NCI-H1092 (cell line): ENCODE data around the gene TFAM.
"Not testable (repeated sequence)": the region's sequence is repeated elsewhere in the genome, so short reads cannot be mapped to it uniquely, and the experiment has no call there.

ENCODE experiments used
- DNase-seq: peaks from one replicate; lab custom pipeline; 2025; lab: John Stamatoyannopoulos, UW

The TFAM gene

DNA sequence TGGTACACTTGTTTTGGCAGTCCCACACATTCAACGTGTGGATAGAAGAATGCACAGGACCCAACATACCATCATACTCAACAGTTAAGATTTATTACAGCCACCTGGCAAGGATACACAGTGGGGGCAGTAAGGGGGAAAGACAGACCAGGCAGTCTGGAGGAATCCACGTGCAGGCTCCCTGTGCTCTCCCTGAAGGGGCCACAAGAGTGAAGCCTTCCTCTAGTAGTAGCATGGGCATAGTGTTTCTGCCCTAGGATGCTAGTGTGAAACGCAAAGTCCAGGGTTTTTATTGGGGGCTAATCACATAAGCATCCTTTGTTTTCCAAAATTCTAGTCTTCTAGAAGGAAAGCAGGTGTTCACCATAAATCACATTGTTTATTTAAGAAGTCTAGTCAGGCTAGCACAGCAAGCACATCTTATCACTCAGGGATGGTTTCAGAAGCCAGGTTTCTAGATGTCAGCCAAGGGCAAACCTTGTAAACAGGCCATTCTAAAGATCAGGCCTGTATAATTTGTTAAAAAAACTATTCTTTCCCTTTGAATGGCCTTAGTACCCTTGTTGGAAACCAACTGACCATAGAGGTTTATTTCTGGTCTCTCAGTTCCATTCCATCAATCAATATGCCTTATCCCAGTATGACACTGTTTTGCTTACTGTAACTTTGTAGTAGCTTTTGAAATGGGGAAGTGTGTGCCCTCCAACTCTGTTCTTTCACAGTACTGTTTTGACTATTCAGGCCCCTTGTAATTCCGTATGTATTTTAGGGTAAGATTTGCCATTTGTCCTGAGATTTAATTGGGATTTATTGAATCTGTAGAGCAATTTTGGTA, 12.4 kb upstream of the TFAM start:
- no peak for DNase-seq

GRCh38 chr10:58373442-58373827, 11.8 kb upstream of the TFAM start:
- DNase-seq = no peak

DNA sequence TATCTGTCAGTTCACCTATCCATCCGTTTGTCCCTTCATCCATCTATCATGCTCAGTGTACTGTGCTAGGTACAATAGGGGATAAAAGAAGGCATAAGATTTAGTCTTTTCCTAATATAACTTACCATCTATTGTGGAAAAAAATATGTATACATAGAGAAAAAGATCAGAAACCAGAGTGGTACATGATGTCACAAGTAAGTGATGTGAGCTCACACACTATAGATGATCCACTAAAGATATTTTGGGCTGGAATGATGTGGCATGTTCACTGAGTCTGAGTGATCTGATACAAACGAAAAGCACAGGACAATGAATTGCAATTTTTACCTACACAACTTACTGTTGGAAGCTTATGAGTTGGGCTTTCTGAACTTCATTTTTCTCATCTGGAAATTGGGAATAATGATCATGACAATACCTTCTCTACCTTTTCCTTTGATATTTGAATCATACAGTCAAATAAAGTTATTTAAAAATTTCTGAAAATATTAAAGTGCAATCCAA, 2.7 kb upstream of the TFAM start:
- no peak for DNase-seq

GRCh38 chr10:58384095-58384494, 1.1 kb upstream of the TFAM start:
- no peak for DNase-seq

DNA sequence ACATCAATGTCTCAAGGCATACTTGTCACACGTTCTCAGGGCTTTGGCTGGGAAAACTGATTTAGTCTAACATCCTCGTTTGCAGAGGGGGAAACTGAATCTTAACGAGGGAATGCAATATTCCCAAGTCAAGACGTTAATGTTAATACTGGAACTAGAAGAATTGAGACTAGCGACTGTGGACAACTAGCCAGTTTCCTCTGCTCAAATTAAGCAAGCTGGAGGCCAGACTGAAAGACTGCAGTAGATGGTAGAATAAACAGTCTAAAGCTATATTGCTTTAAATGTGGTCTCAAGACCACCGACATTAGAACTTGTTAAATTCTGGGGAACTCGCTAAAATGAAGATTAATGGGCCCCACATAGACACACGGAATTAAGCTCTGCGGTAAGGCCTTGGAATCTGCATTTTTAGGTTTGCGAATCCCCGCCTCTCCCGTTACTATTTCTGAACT, 639 bp upstream of the TFAM start:
- DNase-seq = no peak

DNA sequence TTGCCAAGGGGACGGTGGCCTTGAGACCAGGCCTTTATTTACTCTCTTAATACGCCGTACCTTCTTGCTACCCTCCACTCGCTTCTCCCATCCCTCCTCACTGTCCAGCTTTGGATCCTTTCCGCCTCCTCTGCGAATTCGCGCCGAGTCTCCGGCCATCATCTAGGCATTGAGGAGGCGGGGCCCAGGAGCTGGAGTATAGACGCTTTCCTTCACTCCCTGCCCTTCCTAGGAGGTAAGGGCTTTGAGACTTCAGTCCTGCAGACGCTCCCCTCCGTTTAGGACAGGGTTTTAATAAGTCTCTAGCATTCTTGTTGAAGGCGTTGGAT, 538 bp downstream of the TFAM start:
- DNase-seq = peak; percentile 3

- DNase-seq = no peak
Measured at GRCh38 chr10:58389024-58389423, 3.8 kb downstream of the TFAM start.

DNA sequence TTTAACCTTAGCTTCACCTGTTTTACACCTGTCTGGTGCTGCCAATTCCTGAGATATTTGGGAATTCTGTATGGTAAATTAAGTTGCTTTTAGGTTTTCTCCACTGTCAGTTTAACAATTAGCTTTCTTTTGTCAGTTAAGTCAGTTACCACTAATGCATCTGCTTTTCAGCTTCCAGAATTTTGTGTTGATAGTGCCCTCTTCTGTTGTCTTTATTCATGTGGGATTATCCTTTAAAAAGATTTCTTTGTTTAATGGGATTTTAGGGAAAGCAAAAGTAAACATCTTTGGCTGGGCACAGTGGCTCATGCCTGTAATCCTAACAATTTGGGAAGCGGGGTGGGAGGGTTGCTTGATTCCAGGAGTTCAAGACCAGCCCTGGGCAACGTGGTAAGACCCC, 8.1 kb downstream of the TFAM start:
- DNase-seq = no peak

GRCh38 chr10:58394471-58394870, 9.3 kb downstream of the TFAM start:
- DNase-seq = no peak

- no peak for DNase-seq
Measured at GRCh38 chr10:58396057-58396456, 10.8 kb downstream of the TFAM start.

- DNase-seq = no peak
Measured at GRCh38 chr10:58397830-58398229, 12.6 kb downstream of the TFAM start.

DNA sequence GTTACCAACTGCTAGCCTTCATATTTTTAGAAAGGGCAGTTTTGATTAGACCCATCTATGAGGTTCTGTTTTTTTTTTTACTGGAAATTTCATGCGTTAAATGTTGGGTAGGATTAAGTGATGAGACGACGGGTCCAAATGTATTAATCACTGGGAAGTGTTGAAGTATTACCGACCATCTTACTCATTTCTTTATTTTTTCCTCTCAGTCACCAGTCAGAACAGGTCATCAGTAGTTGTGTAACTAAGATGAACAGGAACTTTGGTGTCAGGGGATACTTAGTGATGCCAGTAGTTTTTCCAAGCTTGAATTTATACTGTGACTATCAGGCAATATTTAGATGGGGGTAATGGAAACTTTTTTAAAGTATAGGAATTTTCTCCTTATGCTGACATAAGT, 14.2 kb downstream of the TFAM start:
- DNase-seq = no peak

DNA sequence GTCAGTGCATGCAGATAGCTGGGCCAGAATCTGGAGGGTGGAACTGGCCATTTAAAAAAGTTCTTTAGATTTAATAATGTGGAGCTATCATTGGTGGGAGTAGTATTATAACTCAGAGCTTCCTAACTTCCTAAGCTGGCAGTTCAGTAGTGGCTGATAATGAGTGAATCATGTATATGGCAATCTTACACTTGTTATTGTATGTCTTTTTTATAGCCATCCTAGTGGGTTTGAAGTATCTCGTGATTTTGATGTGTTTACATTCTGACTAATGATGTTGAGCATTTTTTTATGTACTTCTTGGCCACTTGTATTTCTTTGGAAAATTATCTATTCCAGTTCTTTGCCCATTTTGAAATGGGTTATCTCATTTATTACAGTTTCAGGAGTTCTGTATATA, 15.4 kb downstream of the TFAM start:
- DNase-seq = no peak

GRCh38 chr10:58404001-58404400, 18.8 kb downstream of the TFAM start:
- no peak for DNase-seq

GRCh38 chr10:58409956-58410610, 24.9 kb downstream of the TFAM start:
- DNase-seq = no peak

DNA sequence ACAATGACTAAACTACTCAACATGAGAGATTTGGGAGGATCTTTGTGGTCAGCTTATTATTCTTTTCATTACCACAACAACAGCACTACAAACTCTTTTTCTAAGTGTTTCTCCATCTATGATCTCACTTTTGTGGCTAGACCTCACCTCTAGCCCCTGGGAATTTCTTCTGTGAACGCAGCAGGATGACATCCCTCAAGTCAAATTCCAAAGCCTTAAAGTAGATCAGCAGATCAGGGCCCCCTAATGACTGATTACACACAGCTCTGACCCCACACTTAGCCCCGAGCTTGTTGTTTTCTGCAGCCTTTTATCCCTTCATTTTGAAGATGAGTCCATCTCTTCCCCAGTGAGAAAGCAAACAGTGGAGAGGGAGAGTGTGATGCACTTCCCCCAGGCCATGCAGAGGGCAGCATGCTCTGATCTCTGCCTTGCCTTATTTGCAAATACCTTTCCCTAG, 27.3 kb downstream of the TFAM start:
- no peak for DNase-seq

DNA sequence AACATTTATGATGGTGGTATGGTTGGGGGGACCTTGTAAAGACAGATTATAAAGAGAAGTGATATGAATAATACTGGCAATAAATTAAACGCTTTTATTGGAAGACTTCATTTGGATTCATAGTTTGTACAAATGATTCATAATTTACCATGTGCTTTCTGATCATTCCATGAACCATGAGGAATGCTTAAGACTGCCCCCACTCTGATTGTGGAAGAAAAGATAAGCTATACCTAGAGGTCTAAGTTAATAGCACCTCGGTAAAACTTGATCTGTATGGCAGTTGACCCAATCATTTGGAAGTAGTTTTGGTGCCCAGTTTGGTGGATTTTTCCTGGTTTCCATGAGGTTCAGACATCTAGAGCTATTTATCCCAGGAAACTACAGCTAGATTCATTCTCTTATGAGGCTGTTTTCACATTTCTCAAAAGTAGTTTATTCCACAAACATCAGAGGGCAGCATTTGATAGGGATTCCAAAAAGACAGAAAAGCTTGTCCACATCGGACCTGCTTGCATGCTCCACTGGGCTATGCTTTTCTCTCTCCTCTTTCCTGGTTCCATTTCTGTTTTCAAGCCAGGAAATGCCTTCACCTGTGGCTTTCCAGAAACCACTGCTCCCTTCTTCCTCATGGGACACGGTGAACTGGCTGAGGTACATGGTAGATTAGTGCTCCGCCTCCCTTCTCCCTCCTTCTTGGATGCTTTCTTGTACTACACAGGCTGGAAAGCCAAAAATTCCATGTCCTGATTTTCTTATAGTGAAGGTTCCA, 29.2 kb downstream of the TFAM start:
- DNase-seq = peak; percentile 8

- no peak for DNase-seq
Measured at GRCh38 chr10:58415757-58416156, 30.5 kb downstream of the TFAM start.

GRCh38 chr10:58417902-58418301, 32.7 kb downstream of the TFAM start:
- DNase-seq = not testable (repeated sequence)

DNA sequence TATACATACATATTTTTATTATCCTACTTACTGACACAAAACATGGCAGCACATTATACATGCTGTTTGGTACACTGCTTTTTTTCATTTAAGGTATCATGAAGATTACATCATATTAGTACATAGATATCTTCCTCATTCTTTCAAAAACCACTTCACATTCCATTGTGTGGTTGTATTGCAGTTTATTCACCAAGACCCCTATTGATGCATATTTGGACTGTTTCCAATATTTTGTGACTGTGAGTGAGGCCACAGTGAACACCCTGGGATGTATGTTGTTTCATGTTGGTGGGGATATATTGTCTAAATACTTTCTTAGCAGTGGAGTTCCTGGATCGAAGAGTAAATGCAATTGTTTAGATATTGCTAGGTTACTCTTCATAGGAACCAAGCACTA, 39.0 kb downstream of the TFAM start:
- DNase-seq = no peak

GRCh38 chr10:58428436-58428835, 43.2 kb downstream of the TFAM start:
- not testable (repeated sequence) for DNase-seq

- DNase-seq = no peak
Measured at GRCh38 chr10:58431903-58432302, 46.7 kb downstream of the TFAM start.

- DNase-seq = no peak
Measured at GRCh38 chr10:58433066-58433465, 47.9 kb downstream of the TFAM start.
